Uterus (tissue), 2 donors: ENCODE measurements around the gene ABCB8.

ENCODE experiments used
- CTCF ChIP-seq, 4 experiments: fragments of 200-600 bp in 2 of 4; fragments of 450-650 bp in 2 of 4; sonication (generic) in 2 of 4; IDR thresholded peaks; one replicate each; pipeline ENCODE4 v1.5.1; 2016 to 2019; ENCODE audit warnings: antibody characterized with exemption in 4 of 4, mild to moderate bottlenecking in 2 of 4, moderate library complexity in 1 of 4
- POLR2A ChIP-seq, 2 donors: fragments of 450-650 bp; IDR thresholded peaks; one replicate each; pipeline ENCODE4 v1.6.1; 2016; ENCODE audit warnings: antibody characterized with exemption in 2 of 2, mild to moderate bottlenecking in 1 of 2, moderate library complexity in 1 of 2

- TF ChIP-seq CTCF (IDR thresholded peaks at IDR 0.05): no peak
- no peak for TF ChIP-seq POLR2A (IDR thresholded peaks at IDR 0.05)
These were observed 63.7 kb downstream of the ABCB8 start for GRCh38 chr7:151091988-151092387.
